Type B pancreatic cell (in vitro differentiated cells): Measurements from ENCODE around the gene EEIG2. TPM values are rescaled to one million over a fixed set of nuclear protein-coding genes. Genes with fewer than 3 reads are reported as not detected.
"Not testable (repeated sequence)": the region's sequence is repeated elsewhere in the genome, so short reads cannot be mapped to it uniquely, and the experiment has no call there.

Experiments used
- DNase-seq: peaks from one replicate; pipeline ENCODE4 v3.0.0; 2021; ENCODE audit warnings: mixed read lengths; ENCODE audit not compliant: unreplicated experiment; ENCODE audit errors: extremely low spot score
- H3K27ac Mint-ChIP-seq: 2 replicates; pipeline ENCODE4 v1.8.0; 2021; ENCODE audit warnings: mild to moderate bottlenecking, mixed read lengths
- H3K27me3 Mint-ChIP-seq: 2 replicates; pipeline ENCODE4 v1.8.0; 2021; ENCODE audit warnings: mixed read lengths
- H3K36me3 Mint-ChIP-seq: 2 replicates; pipeline ENCODE4 v1.8.0; 2021; ENCODE audit warnings: mixed read lengths
- H3K4me1 Mint-ChIP-seq: one replicate; pipeline ENCODE4 v1.8.0; 2021; ENCODE audit warnings: mixed read lengths; ENCODE audit not compliant: unreplicated experiment
- H3K4me3 Mint-ChIP-seq: 2 replicates; pipeline ENCODE4 v1.8.0; 2021; ENCODE audit warnings: mild to moderate bottlenecking, mixed read lengths
- H3K9me3 Mint-ChIP-seq: 2 replicates; pipeline ENCODE4 v1.8.0; 2021; ENCODE audit warnings: mixed read lengths
- total RNA-seq: library from RNA; stranded (reverse); gene quantifications from 2 replicates; pipeline ENCODE4 v1.2.1, GENCODE V29; 2021; ENCODE audit warnings: low replicate concordance
- TF ChIP-seq, protein P1 (sequence below): fragments of 200-600 bp; sonication (generic); conservative IDR thresholded peaks from 2 replicates; pipeline ENCODE4 v1.5.0; 2021; ENCODE audit warnings: antibody characterized with exemption, mild to moderate bottlenecking

Gene EEIG2
- total RNA-seq, 1 donor from 2014 or later = 11.2 TPM

- Mint-ChIP-seq H3K27me3 (peaks cover 10% of the 10 kb centered on the region), H3K27ac (no peak overlapping the region), H3K36me3 (no peaks in the 10 kb centered on the region), H3K9me3 (no peaks in the 10 kb centered on the region), H3K4me1 (no peaks in the 10 kb centered on the region), H3K4me3 (no peak overlapping the region)
- no peak for DNase-seq
- TF ChIP-seq, protein P1, sequence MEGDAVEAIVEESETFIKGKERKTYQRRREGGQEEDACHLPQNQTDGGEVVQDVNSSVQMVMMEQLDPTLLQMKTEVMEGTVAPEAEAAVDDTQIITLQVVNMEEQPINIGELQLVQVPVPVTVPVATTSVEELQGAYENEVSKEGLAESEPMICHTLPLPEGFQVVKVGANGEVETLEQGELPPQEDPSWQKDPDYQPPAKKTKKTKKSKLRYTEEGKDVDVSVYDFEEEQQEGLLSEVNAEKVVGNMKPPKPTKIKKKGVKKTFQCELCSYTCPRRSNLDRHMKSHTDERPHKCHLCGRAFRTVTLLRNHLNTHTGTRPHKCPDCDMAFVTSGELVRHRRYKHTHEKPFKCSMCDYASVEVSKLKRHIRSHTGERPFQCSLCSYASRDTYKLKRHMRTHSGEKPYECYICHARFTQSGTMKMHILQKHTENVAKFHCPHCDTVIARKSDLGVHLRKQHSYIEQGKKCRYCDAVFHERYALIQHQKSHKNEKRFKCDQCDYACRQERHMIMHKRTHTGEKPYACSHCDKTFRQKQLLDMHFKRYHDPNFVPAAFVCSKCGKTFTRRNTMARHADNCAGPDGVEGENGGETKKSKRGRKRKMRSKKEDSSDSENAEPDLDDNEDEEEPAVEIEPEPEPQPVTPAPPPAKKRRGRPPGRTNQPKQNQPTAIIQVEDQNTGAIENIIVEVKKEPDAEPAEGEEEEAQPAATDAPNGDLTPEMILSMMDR = no peak
Measured at GRCh38 chr1:108540977-108541376, 18.9 kb upstream of the EEIG2 start.

DNA sequence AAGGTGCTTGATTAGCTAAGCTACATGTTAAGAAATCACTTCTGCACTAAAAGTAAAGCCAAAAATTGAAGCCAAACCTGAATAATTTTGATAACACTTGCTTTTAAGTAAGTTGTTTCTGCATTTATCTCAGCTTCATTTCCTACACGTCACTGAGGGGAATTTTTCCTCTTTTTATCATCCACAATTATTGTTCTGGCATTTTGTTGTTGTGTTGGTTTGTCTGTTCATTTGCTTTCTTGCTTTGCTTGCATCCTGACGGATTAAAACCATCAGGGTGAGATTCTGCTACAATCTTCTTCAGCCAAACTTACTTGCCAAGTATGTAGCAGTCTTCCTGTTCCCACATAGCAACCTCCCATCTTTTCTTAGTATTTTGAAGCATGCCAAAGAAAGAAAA lies 18.0 kb upstream of the EEIG2 start:
- Mint-ChIP-seq H3K36me3 (no peaks in the 10 kb centered on the region), H3K4me3 (no peak overlapping the region), H3K4me1 (no peaks in the 10 kb centered on the region), H3K27ac (no peak overlapping the region), H3K27me3 (peaks cover 10% of the 10 kb centered on the region), H3K9me3 (no peaks in the 10 kb centered on the region)
- TF ChIP-seq, protein P1 = no peak
- DNase-seq = no peak

DNA sequence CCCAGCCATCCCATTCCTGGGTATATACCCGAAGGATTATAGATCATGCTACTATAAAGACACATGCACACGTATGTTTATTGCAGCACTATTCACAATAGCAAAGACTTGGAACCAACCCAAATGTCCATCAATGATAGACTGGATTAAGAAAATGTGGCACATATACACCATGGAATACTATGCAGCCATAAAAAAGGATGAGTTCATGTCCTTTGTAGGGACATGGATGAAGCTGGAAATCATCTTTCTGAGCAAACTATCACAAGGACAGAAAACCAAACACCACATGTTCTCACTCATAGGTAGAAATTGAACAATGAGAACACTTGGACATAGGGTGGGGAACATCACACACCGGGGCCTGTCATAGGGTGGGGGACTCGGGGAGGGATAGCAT lies 12.4 kb upstream of the EEIG2 start:
- not testable (repeated sequence) for H3K27me3 Mint-ChIP-seq, H3K36me3 Mint-ChIP-seq, H3K4me1 Mint-ChIP-seq, DNase-seq, H3K4me3 Mint-ChIP-seq, H3K27ac Mint-ChIP-seq, H3K9me3 Mint-ChIP-seq

- no peaks in the 10 kb centered on the region for H3K9me3 Mint-ChIP-seq
- TF ChIP-seq, protein P1 = no peak
- H3K36me3 Mint-ChIP-seq = no peaks in the 10 kb centered on the region
- H3K4me1 Mint-ChIP-seq = no peaks in the 10 kb centered on the region
- H3K4me3 Mint-ChIP-seq = no peak overlapping the region
- no peak for DNase-seq
- H3K27ac Mint-ChIP-seq = no peak overlapping the region
- peaks cover 4% of the 10 kb centered on the region for H3K27me3 Mint-ChIP-seq
Measured at GRCh38 chr1:108551137-108551862, 8.6 kb upstream of the EEIG2 start.

DNA sequence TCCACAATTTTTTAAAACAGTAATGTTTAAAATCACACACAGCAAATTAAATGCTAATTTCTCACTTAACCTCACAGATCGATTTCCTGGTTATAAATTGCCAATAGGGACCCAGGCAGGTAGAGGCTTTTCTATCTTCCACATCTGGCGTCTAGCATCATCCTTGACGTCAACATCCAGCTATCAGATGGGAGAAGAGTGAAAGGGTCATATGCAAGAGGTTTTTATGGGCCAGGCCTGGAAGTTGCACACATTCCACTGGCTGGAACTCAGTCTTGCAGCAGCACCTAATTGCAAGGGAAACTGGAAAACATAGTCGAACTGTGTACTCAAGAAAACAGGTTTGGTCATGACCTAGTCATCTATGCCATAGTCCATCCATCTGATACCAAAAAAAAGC lies 6.0 kb upstream of the EEIG2 start:
- TF ChIP-seq, protein P1 = no peak
- DNase-seq = no peak
- H3K9me3 Mint-ChIP-seq = no peaks in the 10 kb centered on the region
- no peaks in the 10 kb centered on the region for H3K36me3 Mint-ChIP-seq
- no peak overlapping the region for H3K27ac Mint-ChIP-seq
- H3K4me3 Mint-ChIP-seq = no peak overlapping the region
- H3K27me3 Mint-ChIP-seq = peaks cover 4% of the 10 kb centered on the region
- H3K4me1 Mint-ChIP-seq = no peaks in the 10 kb centered on the region

DNA sequence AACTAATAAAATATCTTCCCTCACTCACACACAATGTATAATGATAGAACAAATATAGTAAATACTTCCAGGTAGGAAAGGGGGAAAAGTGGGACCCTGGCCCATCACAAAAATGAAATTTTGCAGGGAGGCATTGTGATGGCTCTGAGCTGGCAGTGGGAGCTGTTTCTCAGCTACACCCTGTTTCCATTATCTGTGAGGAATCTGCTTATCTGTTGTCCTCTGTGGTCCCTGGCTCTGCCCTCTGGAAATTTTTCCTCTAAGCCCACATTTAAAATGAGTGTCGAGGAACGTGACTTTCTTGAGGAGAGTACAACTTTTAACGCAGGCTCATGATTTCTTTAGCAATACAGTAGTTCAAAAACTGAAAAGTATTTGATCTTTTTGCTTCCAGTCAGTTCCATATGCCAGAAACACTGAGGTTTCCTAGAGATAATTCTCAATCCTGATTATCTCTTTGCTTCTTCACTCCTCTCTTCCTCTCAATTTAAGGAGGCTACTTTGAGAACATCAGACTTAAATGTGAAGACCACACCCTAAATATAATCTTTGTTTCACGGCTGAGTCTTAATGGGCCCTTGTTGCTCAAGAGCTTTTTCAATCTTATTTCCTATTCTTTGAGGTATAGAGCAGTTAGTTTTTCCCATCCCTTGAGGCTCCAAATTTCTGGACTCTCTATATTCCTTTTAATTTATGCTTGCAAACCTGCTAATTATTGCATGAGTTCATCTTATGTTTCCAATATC lies 5.0 kb upstream of the EEIG2 start:
- Mint-ChIP-seq H3K9me3 (no peaks in the 10 kb centered on the region), H3K36me3 (no peaks in the 10 kb centered on the region), H3K4me1 (no peaks in the 10 kb centered on the region), H3K4me3 (no peak overlapping the region), H3K27ac (no peak overlapping the region), H3K27me3 (peaks cover 4% of the 10 kb centered on the region)
- no peak for DNase-seq
- TF ChIP-seq, protein P1 = no peak
